B cell (primary cell): ENCODE data around the gene NUDT21. TPM values are rescaled to one million over a fixed set of nuclear protein-coding genes. Genes with fewer than 3 reads are reported as not detected.

Experiments used
- ATAC-seq: fragments of 200-7000 bp; cut with Tn5 transposase; one replicate; pipeline ENCODE4 v1.10.0; 2021; ENCODE audit warnings: low read depth, mild to moderate bottlenecking, moderate number of reproducible peaks, moderate library complexity
- CTCF ChIA-PET: fragments of 350-600 bp; sonication (Branson Sonifier 250); formaldehyde crosslinking; loops from one replicate; lab custom pipeline; 2021; ENCODE audit warnings: antibody characterized with exemption, inconsistent platforms; lab: Charles Lee
- POLR2A ChIA-PET: fragments of 350-600 bp; sonication (Branson Sonifier 250); formaldehyde crosslinking; loops from one replicate; lab custom pipeline; 2021; ENCODE audit warnings: antibody characterized with exemption; lab: Charles Lee
- DNase-seq: peaks from one replicate; pipeline ENCODE4 v3.0.0; 2013
- H2AFZ ChIP-seq: 2 replicates; pipeline ENCODE4 v1.6.1; 2012; ENCODE audit warnings: mild to moderate bottlenecking, low read depth, low read length; ENCODE audit not compliant: insufficient read depth, poor library complexity, severe bottlenecking
- H3K27ac ChIP-seq, 2 donors: 1 replicate in 1 of 2; 2 replicates in 1 of 2; pipeline ENCODE4 v1.5.1; 2012 to 2013; ENCODE audit warnings: low read length in 2 of 2, mild to moderate bottlenecking in 2 of 2, moderate library complexity in 1 of 2
- H3K27me3 ChIP-seq, 4 experiments: fragments of 200-600 bp in 1 of 4; sonication (generic) in 1 of 4; replicated peaks in 1 of 4; 1 replicate in 2 of 4; 2 replicates in 2 of 4; pipeline versions ENCODE4 v1.6.1 to v1.7.0; 2013 to 2016; ENCODE audit warnings: low read length in 3 of 4, mild to moderate bottlenecking in 2 of 4, mixed read lengths in 1 of 4, moderate library complexity in 1 of 4; ENCODE audit not compliant: insufficient read depth in 4 of 4, control insufficient read depth in 3 of 4; ENCODE audit errors: control extremely low read depth in 1 of 4
- H3K36me3 ChIP-seq, 2 experiments: replicated peaks in 1 of 2; 1 replicate in 1 of 2; 2 replicates in 1 of 2; pipeline versions ENCODE4 v1.6.1 to v1.7.1; 2013; ENCODE audit warnings: low read length in 1 of 2; ENCODE audit not compliant: insufficient read depth in 2 of 2, control insufficient read depth in 1 of 2; ENCODE audit errors: control extremely low read depth in 1 of 2, extremely low read depth in 1 of 2
- H3K4me1 ChIP-seq, 2 donors: fragments of 200-600 bp in 1 of 2; sonication (generic) in 1 of 2; 1 replicate in 1 of 2; 2 replicates in 1 of 2; pipeline versions ENCODE4 v1.5.1 to v1.6.1; 2013 to 2017; ENCODE audit warnings: low read length in 2 of 2; ENCODE audit not compliant: control insufficient read depth in 2 of 2, insufficient read depth in 2 of 2
- H3K4me2 ChIP-seq: replicated peaks from 2 replicates; pipeline ENCODE3; 2012; ENCODE audit warnings: mild to moderate bottlenecking, low read depth, low read length; ENCODE audit not compliant: poor library complexity, severe bottlenecking
- H3K4me3 ChIP-seq, 5 experiments: fragments of 200-600 bp in 1 of 5; sonication (generic) in 1 of 5; 1 replicate in 3 of 5; 2 replicates in 2 of 5; pipeline versions ENCODE4 v1.5.1 to v1.7.0; 2011 to 2016; ENCODE audit warnings: low read length in 4 of 5, mild to moderate bottlenecking in 4 of 5, low read depth in 2 of 5, control low read depth in 1 of 5, moderate library complexity in 1 of 5; ENCODE audit not compliant: insufficient read depth in 1 of 5; ENCODE audit errors: control extremely low read depth in 1 of 5, extremely low read depth in 1 of 5
- H3K79me2 ChIP-seq: fragments of 200-600 bp; sonication (generic); one replicate; pipeline ENCODE4 v1.6.0; 2016; ENCODE audit warnings: low read length; ENCODE audit not compliant: control insufficient read depth, insufficient read depth
- H3K9ac ChIP-seq: fragments of 200-600 bp; sonication (generic); 2 replicates; pipeline ENCODE4 v1.6.1; 2017; ENCODE audit warnings: mild to moderate bottlenecking, low read length, moderate library complexity
- H3K9me3 ChIP-seq, 3 donors: one replicate each; pipeline versions ENCODE4 v1.6.1 to v1.7.1; 2013; ENCODE audit warnings: low read length in 2 of 3; ENCODE audit not compliant: control insufficient read depth in 2 of 3, insufficient read depth in 1 of 3; ENCODE audit errors: control extremely low read depth in 1 of 3
- H4K20me1 ChIP-seq: 2 replicates; pipeline ENCODE4 v1.6.0; 2012; ENCODE audit warnings: mild to moderate bottlenecking, low read length; ENCODE audit not compliant: insufficient read depth, control insufficient read depth, poor library complexity, severe bottlenecking
- H3K27ac Mint-ChIP-seq: one replicate; pipeline ENCODE4 v1.8.0; 2021; ENCODE audit warnings: mixed read lengths
- H3K27me3 Mint-ChIP-seq: one replicate; pipeline ENCODE4 v1.8.0; 2021; ENCODE audit warnings: mixed read lengths
- H3K4me1 Mint-ChIP-seq: one replicate; pipeline ENCODE4 v1.8.0; 2021; ENCODE audit warnings: mixed read lengths
- H3K4me3 Mint-ChIP-seq: one replicate; pipeline ENCODE4 v1.8.0; 2021; ENCODE audit warnings: mixed read lengths
- H3K9me3 Mint-ChIP-seq: one replicate; pipeline ENCODE4 v1.8.0; 2022; ENCODE audit warnings: mixed read lengths; ENCODE audit not compliant: insufficient read depth
- EZH2 ChIP-seq: IDR thresholded peaks from 2 replicates; pipeline ENCODE4 v1.6.1; 2012; ENCODE audit warnings: borderline replicate concordance, low read depth, mild to moderate bottlenecking, moderate library complexity, low read length; ENCODE audit not compliant: insufficient read depth, poor library complexity, severe bottlenecking
- WGBS: methylation state at CpG from one replicate; pipeline ENCODE4 v1.1.5; 2013; ENCODE audit warnings: missing lambda C conversion rate; ENCODE audit not compliant: insufficient coverage; 5-methylcytosine and 5-hydroxymethylcytosine counted together
- intact Hi-C: fragments of 100-400 bp; cut with micrococcal nuclease; formaldehyde crosslinking; loops from one replicate; pipeline ENCODE4 v1.10.0; 2022
- polyA plus RNA-seq: library from polyadenylated mRNA; depleted of rRNA; stranded (reverse); fragments of >200 nt; gene quantifications from 2 replicates; pipeline ENCODE4 v1.2.3, GENCODE V29; 2012
- total RNA-seq, 2 donors: library from RNA; stranded (reverse); fragments of 120-200 nt in 1 of 2; gene quantifications; 1 replicate in 1 of 2; 2 replicates in 1 of 2; pipeline versions ENCODE4 v1.2.3 to v1.2.4, GENCODE V29; 2013 to 2022
- TF ChIP-seq, protein P1 (sequence below): fragments of 200-600 bp; IDR thresholded peaks from one replicate; pipeline ENCODE4 v1.8.0; 2022; ENCODE audit warnings: antibody characterized with exemption, mild to moderate bottlenecking

The NUDT21 gene
- total and polyA plus RNA-seq, 2 donors (not counting 1 experiment from before 2014, with no cell fraction given), result 27.3 to 89.4 TPM

DNA sequence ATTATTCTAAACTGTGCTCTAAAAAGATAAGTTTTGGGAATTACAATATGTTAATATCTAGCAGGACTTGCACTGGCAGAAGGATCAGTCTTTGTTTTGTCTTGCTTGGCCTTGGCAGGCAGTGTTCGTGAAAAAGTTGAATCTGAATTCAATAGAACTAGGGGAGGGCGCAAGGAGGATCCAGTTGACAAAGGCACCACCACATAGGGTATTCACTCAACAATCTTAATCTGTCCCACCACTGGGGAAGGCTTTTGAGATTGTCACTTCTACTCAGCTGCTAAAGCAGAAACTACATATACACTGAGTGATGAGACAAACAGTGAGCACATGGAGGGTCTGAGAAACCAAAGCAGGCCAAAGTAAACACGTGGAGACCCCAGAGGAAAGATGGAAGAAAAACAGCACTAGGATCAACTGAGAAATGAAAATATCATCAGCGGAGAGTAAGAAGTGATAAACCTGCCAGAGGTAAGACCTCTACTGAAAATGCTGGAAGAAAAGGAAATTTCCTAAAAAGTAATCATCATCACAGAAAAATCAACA lies 28.2 kb downstream of the NUDT21 start:
- peaks cover 42% of the 10 kb centered on the region for H4K20me1 ChIP-seq
- peaks cover 44 to 52% of the 10 kb centered on the region in 2 donors for H3K4me1 ChIP-seq
- Mint-ChIP-seq H3K4me3 (peak overlapping the region; percentile 98), H3K27ac (peak overlapping the region; percentile 86), H3K27me3 (no peaks in the 10 kb centered on the region), H3K9me3 (no peaks in the 10 kb centered on the region), H3K4me1 (peaks cover 49% of the 10 kb centered on the region)
- POLR2A ChIA-PET, result interaction anchor here (1.0 kb wide), 1 partner anchor 28 kb away, joined by 3 read pairs; the partner anchor contains the start of genes NUDT21 and OGFOD1
- H3K27me3 ChIP-seq, result no peaks in the 10 kb centered on the region
- no peaks in the 10 kb centered on the region for H3K9me3 ChIP-seq
- peak overlapping the region in 4 of 5 experiments; percentile 69 to 78 (median 74) for H3K4me3 ChIP-seq
- H3K27ac ChIP-seq, result peak overlapping the region; percentile 80 to 81
- peaks cover 71% of the 10 kb centered on the region for H3K79me2 ChIP-seq
- no peak overlapping the region for H2AFZ ChIP-seq
- ATAC-seq, result no peak
- intact Hi-C loops, result loop anchor here (10.0 kb wide), 3 partner anchors 282 to 1112 kb away; partner anchors contain the start of genes CCDC102A, PSME3IP1 and RSPRY1
- DNase-seq, result peak; percentile 7
- WGBS, result 50% methylated on average over 1 of the region's 4 CpGs
- H3K36me3 ChIP-seq, result no peaks in the 10 kb centered on the region
- CTCF ChIA-PET, result interaction anchor here (0.8 to 2.2 kb wide), 4 partner anchors 11 to 279 kb away, joined by 3 to 6 read pairs (median 5); partner anchors contain the start of genes NUDT21 and OGFOD1
- H3K4me2 ChIP-seq, result peak overlapping the region; percentile 81
- H3K9ac ChIP-seq, result peak overlapping the region; percentile 77
- TF ChIP-seq, protein P1, sequence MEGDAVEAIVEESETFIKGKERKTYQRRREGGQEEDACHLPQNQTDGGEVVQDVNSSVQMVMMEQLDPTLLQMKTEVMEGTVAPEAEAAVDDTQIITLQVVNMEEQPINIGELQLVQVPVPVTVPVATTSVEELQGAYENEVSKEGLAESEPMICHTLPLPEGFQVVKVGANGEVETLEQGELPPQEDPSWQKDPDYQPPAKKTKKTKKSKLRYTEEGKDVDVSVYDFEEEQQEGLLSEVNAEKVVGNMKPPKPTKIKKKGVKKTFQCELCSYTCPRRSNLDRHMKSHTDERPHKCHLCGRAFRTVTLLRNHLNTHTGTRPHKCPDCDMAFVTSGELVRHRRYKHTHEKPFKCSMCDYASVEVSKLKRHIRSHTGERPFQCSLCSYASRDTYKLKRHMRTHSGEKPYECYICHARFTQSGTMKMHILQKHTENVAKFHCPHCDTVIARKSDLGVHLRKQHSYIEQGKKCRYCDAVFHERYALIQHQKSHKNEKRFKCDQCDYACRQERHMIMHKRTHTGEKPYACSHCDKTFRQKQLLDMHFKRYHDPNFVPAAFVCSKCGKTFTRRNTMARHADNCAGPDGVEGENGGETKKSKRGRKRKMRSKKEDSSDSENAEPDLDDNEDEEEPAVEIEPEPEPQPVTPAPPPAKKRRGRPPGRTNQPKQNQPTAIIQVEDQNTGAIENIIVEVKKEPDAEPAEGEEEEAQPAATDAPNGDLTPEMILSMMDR, result no peak
- no peak for TF ChIP-seq EZH2
